ENCODE results near the gene GALNT2.

The GALNT2 gene

DNA sequence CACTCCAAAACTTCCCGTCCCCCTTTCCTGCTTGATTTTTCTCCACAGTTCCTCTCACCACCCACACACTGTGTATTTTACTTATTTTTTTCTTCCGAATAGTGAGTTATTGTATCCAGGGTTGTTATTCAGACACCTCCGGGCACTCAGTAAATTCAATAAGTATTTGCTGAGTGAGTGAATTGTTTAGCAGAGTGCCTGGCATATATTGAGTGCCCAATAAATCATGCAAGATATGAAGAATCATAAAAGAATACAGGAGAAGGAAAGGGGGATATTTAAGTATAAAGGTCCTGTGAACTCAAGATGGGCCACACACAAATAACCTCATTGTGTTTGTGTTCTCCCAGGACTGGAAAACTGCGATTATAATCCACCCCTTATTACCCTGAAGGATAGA lies 139.9 kb downstream of the GALNT2 start:
- no peak for DNase-seq

DNA sequence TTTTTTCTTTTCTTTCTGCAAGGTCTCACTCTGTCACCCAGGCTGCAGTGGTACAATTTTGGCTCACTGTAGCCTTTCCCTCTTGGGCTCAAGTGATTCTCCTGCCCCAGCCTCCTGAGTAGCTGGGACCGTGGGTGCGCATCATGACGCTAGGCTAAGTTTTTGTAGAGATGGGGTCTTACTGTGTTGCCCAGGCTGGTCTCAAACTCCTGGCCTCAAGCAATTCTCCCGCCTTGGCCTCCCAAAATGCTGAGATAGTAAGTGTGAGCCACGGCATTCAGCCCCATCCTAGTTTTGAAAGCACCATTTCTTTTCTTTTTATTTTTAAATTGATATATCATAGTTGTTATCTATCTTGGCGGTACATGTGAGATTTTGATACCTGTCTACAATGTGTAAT lies 140.6 kb downstream of the GALNT2 start:
- intact Hi-C loops (cut with DNase I) = no loop called here
- peak in 1 of 42 donors; percentile 8 for DNase-seq

More for the DNA sequence above, 139.9 kb downstream of the GALNT2 start:
- intact Hi-C loops (cut with DNase I) = no loop called here

DNA sequence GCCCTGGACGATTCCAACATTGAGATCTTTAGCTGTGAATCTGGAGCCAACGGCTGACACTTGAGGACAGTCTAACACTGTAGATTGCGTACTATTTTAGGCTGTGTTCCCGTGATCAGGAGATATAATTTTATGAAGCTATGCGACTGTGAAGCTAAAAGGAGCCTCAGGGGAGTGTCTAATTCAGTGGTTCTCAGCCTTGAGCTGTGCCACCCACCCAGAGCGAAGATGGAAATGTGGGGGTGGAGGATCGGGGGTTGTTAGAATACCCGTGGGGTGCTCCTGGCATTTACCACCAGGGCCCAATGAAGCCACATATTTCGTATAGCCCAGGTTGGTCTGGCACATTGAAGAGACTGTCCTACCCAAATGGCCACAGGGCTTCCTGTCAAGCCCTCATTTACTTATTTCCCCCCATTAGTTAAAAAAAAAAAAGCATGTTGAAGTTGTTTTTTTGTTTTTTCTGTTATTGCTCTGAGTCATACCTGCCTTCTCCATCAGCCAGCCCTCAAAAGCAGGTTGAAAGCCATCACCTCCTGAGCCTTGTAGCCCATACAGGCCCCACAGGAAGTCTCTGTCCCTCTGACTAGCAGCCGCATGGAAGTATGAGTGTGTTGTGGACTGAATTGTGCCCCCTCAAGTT lies 141.7 kb downstream of the GALNT2 start:
- peak in 39 of 42 donors; percentile 18 to 90 (median 65) for DNase-seq

DNA sequence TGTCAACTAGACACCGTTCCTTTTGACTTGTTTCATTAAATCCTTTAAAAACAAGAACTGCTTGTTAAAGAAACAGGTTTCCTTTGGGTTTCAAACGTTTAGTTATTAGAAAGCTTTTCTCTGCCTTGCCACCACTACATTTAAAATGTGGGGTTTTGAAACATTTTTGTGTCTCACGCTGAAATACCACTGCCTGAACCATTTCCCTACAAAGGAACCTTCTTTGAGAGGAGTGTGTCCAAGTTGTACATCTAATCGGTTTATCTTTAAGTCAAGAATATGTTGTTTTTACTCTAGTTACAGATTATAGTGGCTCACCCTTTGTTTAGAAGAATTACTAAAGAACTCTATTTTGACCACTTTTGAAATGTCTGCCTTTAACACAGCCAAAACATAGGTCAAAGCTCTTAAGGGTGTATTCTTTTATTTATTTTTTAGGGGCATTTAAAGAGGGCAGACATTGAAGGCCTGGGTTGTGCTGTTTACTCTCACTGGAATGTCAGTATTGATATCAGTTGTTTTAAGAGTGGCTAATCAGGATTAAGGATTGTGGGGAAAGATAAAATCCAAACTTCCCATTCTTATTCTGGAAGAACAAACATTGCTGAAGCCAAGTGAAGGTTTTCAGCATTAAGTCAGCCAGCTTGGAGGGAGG lies 143.4 kb downstream of the GALNT2 start:
- no peak for DNase-seq
- intact Hi-C loops (cut with DNase I) = no loop called here

More for the DNA sequence above, 141.7 kb downstream of the GALNT2 start:
- intact Hi-C loops (cut with DNase I) = no loop called here

DNA sequence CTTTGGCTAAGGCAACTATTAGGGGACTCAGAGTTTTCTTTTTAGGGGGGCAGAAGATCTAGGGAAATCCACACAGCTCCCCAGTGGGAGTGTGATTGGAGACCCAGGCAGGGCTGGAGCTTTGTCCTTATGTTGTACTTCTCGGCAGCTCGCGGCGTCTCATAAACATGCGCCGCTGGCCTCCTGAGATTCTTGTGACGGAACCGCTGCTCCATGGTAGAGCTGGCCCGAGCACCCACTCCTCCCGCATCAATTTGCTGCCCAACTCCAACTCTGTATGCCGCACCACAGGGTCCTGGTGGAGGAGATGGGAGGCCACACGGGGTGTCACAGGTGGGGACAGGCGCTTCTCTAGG lies 143.9 kb downstream of the GALNT2 start:
- peak in 1 of 42 donors; percentile 37 for DNase-seq

DNA sequence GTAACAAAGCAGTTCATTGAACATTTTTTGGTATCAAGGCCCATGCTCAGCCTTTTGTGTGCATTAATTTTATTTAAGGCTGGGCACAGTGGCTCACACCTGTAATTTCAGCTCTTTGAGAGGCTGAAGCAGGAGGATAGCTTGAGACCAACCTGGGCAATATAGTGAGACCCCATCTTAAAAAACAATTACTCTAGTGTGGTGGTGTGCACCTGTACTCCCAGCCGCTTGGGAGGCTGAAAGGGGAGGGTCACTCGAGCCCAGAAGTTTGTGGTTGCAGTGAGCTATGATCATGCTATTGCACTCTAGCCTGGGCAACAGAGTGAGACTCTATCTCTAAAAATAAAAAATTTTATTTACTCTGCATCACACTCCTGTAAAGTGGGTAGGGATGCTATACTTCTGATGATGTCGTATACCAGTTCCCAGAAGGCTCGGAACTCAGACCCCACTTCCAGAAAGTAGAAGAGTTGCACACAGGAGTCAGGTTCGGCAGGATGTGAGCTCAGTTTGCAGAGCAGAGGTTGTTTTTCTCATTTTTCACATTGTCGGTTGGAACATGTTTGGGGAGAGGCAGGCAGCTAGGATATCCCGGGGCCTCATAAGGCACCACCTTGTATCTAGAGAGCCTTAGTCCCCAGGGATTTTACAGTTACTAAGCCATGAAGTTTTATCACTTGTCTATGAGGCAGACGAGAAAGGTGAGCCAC lies 144.6 kb downstream of the GALNT2 start:
- no peak for DNase-seq
- intact Hi-C loops (cut with DNase I) = no loop called here

More for the DNA sequence above, 143.9 kb downstream of the GALNT2 start:
- intact Hi-C loops (cut with DNase I) = no loop called here

DNA sequence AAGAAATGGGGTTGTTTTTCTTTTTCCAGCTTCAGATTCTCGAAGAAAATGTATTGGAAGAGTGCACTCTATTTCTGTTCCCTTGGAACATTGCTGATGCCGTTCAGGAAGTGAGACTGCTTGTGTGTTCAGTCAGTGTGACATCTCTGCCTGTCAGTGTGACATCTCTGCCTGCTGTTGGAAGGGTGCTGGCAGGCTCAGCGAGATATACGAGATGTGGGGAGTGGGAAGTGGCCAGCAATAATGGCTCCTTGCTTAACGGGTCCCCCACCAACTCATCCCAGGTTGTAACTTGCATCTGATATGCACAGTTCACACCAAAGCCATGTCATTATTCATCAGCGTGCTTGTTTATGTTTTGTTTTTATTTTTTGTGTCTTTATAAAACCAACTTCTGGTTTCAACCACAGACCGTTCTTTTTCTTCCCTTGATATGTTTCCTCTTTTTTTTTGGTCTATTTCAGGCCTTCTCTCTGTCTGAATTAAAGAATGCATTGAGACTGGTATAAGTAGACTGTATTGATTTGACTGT lies 145.4 kb downstream of the GALNT2 start:
- peak in 23 of 42 donors; percentile 20 to 68 (median 44) for DNase-seq
- intact Hi-C loops (cut with DNase I) = no loop called here

DNA sequence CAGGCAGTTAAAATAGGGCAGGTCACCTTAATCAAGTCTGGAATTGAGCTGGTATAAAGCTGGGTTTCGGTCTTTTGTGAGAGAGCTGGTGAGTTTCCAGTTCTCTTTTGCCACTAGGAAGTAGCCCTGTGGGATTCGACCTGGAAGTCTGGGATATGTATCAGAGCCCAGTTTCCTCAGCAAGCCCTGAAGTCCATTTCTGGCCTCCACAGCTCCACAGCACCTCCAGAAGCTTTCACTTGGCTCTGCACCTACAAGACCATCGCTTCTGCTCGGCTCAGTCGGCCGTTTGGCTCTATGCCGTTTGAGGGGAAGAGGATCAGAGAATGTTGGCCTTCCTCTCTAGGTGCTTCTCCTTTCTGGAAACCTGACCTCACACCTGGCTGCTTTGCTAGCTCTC lies 148.0 kb downstream of the GALNT2 start:
- peak in 40 of 42 donors; percentile 24 to 84 (median 60) for DNase-seq
- intact Hi-C loops (cut with DNase I) = no loop called here

DNA sequence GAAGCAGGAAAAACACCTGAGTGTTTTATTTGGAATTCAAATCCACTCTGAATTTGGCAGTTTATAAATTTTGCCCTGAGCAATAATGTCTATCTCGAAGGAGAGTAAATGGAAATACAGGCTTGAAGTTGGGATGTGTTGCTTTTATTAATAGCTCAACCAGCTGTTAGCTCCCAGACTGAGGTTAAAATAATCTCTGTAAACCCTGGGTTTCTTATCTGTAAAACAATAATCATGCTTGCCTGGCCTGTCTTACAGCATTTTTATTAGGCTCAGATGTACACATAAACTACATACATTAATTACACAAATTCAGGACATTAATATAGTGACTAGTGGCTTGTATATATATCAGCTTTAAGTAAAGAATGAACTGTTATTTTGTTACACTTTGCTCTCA lies 148.5 kb downstream of the GALNT2 start:
- intact Hi-C loops (cut with DNase I) = no loop called here

DNA sequence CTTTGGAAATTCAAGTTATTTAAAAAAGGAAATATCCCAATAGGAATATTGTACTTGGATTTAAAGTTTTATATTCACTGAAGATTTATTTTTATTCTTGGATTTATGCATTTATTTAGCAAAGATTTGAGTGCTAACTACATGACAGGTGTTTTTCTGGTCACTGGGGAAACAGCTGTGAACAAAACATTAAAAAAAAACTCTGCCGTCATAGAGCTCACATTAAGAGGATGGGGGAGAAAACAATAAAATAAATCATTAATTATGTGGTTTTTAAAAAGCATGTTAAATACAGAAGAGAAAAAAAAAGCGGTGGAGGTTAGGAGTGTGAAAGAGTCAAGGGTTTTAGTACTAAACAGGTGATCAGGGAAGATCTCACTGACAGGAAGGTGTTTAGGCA lies 149.9 kb downstream of the GALNT2 start:
- intact Hi-C loops (cut with DNase I) = no loop called here
- DNase-seq = no peak

More for the DNA sequence above, 148.5 kb downstream of the GALNT2 start:
- DNase-seq = no peak

DNA sequence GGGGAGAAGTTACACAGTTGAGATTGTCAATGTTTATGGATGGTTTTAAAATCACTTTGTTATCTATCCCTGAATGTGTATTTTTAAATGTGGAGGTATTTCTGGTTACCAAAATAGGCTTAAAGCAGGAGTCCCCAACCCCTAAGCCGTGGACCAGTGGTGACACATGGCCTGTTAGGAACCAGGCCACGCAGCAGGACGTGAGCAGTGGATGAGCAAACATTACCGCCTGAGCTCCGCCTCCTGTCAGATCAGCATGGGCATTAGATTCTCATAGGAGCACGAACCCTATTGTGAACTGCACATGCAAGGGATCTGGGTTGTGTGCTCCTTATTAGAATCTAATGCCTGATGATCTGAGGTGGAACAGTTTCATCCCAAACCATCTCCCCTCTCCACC lies 151.6 kb downstream of the GALNT2 start:
- no peak for DNase-seq
- intact Hi-C loops (cut with DNase I) = no loop called here

DNA sequence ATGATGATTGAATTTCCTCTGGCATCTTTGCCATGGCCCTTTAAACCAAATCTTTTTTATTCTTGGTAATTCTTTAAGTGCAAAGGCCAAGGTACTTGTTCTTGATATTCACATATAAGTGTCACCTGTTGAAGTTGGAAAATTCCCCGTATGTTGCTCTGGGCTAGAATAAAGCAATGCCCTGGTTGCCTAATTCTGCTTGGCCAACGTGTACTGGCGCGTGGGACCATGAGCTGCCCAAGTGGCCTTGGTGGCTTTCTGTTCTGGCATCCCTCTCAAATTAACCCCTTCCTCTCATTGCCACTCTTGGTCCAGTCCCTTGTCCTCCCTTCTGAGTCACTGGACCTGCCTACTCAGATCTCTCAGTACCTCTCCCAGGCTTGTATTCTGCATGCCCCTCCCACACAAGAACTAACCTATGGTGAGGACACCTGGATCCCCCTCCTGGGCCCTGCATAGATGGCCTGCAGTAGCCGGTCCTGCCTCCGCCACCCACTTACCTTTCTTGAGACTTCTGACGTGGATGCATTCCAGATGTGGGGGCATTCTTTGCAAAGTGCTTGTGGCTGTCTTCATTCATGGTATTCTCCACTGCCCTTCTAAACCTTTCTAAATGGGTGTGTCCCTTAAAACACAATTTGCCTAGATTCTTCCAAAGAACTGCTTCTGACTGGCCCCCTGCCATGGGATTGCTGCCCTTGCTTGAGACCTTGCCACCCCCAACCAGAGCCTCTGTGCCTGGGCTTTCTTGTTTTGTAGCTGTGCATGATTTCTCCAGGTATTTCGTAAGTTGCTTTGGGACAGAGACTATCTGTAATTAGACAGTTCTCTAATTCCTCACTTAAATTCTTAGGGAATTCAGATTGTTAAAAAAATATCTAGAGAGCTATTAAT lies 152.4 kb downstream of the GALNT2 start:
- DNase-seq = no peak
- intact Hi-C loops (cut with DNase I) = no loop called here

DNA sequence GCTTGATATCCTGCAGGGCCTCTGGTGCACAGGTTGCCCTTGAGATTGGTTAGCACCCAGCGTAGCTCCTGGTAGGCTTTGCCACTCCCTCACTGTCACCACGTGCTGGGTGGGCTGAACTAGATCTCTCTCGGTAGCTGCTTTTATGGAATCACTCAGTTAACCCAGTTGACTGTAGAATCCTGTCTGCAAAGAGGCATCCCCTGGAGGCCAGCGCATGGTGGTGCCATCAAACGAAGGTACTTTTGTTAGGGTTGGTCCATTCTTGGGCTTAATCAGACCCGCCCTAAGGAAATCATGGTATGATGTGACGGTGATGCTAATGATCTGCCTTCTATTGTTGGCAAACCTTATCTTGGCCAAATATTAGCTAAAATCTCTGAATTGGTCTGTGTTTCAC lies 153.4 kb downstream of the GALNT2 start:
- intact Hi-C loops (cut with DNase I) = no loop called here
- DNase-seq = no peak

DNA sequence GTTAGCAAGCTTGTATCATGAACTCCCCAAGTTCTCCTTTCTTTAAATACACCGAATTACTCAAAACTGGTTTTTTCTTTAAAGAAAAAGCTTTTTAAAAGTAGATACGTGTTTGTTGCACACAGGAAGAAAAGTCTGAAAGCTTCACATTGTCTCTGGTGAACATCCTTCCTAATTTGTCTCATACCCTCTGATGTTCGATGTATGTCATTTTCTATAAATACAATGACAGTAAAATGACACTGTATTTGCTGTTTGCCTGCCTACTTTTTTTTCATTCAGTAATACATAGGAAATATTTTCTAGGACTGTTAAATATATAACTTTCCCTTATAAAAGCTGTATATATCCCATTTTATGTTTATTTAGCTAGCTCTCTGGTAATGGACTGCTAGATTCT lies 153.9 kb downstream of the GALNT2 start:
- no peak for DNase-seq
- intact Hi-C loops (cut with DNase I) = no loop called here

DNA sequence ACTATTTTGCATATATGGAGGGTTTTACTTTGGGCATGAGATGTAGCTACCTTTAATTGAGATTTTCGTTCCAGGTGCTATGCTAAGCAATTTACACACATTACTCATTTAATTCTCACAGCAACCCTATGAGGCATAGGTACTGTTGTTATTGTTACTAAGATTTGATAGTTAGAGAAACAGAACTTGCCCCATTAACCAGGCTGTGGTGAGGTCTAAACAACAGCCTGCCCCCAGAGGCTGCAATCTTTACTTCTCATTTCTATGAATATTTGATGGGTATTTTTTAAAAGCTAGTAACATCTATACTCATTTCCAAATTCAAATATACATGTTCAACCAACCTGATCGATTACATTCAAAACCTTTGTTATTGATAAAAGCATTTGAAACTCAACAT lies 155.6 kb downstream of the GALNT2 start:
- DNase-seq = no peak
- intact Hi-C loops (cut with DNase I) = no loop called here

DNA sequence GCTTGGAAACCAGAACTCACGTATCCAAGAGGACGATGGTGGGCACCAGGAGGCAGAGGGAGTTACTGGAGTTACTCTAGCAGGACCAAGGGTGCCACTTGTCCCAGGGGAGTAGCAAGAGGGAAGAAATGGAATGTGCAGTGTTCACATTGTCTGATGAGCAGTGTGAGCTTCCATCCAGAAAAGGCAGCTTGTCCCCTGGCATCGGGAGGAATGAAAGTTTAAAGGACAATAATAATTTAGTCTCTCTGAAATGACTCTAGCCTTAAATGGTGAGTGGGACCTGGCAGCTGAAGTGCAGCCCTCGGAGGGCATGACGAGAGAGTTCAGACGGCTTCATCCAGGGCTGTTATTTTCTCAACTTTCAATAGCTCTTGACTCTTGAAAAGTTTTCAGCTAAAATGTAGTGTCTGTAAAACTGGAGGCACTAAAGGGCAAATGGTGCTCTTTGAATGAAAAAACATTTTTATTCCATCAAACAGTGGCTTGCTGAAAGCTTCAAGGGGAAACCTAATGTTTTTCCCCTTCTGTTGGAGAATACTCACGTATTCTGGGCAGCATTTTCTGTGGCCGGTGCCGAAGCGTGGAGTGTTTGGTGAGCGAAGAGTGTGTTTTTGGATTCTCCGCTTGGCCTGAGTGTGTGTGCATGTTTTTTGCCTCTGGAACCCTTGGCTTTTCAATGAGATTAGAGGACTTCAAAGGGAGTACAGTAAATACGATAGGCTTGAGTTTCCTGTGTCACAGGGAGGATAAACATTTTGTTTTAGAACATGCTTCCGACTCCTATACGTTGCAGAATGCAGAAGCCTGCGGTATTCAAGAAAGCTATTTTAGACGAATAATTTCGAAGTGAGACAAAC lies 157.3 kb downstream of the GALNT2 start:
- no peak for DNase-seq
- intact Hi-C loops (cut with DNase I) = no loop called here

DNA sequence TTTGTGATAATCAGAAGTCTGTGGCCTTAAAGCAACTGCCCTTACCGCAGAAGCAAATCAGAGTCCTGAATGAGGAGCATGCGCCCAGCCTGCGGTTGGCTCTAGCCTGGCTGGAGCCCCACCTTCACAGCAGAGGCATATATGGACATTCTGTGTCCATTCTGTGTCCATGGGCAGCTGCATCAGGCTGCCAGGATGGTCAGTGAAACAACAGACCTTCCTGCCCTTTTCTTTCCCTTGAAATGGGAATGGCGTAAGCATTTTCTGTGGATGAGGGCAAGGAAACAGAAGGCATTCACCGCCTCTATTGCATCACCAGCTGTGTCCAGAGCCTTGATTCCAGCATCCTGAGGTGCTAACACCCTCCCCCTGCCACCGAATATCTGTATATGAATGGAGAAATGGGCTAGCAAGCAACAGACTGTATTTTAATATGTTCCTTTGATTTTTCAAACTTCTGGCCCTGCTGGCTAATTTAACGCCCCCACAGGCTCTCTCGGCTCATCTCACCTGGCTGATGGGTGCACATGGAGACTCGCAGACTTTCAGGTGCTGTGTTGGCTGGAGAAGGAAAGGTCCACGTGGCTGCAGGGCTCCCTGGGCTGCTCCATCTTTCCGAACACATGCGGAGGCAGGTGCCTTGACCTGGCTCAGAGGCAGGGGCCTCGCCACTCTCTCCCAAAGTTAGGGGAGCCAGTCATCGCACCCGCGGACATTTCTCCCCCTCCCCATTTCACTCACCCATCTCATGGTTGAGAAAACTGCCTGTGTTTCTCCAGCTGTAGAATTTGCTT lies 159.2 kb downstream of the GALNT2 start:
- intact Hi-C loops (cut with DNase I) = no loop called here
- no peak for DNase-seq
